Testis (tissue), 2 donors: ENCODE measurements around the gene CDH4.

ENCODE experiments used
- POLR2A ChIP-seq: fragments of 450-650 bp; IDR thresholded peaks from one replicate; pipeline ENCODE4 v1.6.1; 2017; ENCODE audit warnings: antibody characterized with exemption, mild to moderate bottlenecking, moderate library complexity
- TF ChIP-seq, protein P1 (sequence below), 3 experiments: fragments of 450-650 bp in 2 of 3; fragments of 200-600 bp in 1 of 3; sonication (generic) in 1 of 3; IDR thresholded peaks; one replicate each; pipeline ENCODE4 v1.5.1; 2016 to 2019; ENCODE audit warnings: antibody characterized with exemption in 3 of 3, mild to moderate bottlenecking in 2 of 3, moderate library complexity in 1 of 3

DNA sequence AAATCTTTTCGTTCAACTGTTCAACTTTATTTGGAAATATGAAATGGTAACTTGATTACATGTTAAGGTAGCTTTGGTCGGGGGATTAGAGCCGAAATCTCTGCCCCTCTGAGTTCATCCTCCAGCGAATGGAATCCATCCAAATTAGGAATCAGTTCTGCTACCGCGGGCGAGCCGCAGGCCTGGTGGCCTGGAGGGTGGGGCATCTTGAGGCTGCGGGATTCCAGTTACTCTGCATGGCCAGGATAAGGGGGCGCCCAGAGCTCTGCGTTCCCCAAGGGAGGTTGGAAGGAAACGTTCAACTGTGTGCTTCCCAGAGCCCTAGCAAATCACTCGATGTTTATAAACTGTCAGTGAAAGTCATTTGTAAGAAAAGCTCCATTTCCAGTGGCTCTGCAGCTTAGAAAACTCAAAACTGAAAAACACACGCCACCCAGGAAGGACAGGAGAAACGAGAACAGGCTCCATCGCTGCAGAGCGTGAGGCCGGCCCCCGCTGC is 551.4 kb downstream of the CDH4 start:
- no peak for TF ChIP-seq POLR2A
- TF ChIP-seq, protein P1, sequence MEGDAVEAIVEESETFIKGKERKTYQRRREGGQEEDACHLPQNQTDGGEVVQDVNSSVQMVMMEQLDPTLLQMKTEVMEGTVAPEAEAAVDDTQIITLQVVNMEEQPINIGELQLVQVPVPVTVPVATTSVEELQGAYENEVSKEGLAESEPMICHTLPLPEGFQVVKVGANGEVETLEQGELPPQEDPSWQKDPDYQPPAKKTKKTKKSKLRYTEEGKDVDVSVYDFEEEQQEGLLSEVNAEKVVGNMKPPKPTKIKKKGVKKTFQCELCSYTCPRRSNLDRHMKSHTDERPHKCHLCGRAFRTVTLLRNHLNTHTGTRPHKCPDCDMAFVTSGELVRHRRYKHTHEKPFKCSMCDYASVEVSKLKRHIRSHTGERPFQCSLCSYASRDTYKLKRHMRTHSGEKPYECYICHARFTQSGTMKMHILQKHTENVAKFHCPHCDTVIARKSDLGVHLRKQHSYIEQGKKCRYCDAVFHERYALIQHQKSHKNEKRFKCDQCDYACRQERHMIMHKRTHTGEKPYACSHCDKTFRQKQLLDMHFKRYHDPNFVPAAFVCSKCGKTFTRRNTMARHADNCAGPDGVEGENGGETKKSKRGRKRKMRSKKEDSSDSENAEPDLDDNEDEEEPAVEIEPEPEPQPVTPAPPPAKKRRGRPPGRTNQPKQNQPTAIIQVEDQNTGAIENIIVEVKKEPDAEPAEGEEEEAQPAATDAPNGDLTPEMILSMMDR (IDR thresholded peaks at IDR 0.05) = no peak
